Gastroesophageal sphincter (tissue), 4 donors: Measurements from ENCODE around the gene GABARAP. TPM values are rescaled to one million over a fixed set of nuclear protein-coding genes. Genes with fewer than 3 reads are reported as not detected.
A peak's percentile ranks its signal among the peaks of the same experiment; 100 is the strongest.

Experiments used
- ATAC-seq: fragments of 150-250 bp; one replicate; pipeline ENCODE4 v1.9.1; 2016; ENCODE audit warnings: mild to moderate bottlenecking, moderate library complexity
- H3K27ac ChIP-seq, 4 donors: fragments of 200-600 bp; sonication (generic) in 3 of 4; 1 replicate in 3 of 4; 2 replicates in 1 of 4; pipeline ENCODE4 v1.5.1; 2016 to 2019
- H3K27me3 ChIP-seq: fragments of 200-600 bp; sonication (generic); one replicate; pipeline ENCODE4 v1.5.1; 2019
- H3K36me3 ChIP-seq, 2 donors: fragments of 200-600 bp; sonication (generic); one replicate each; pipeline ENCODE4 v1.5.1; 2019; ENCODE audit warnings: control low read depth in 1 of 2
- H3K4me1 ChIP-seq, 3 donors: fragments of 200-600 bp; sonication (generic); 1 replicate in 2 of 3; 2 replicates in 1 of 3; pipeline ENCODE4 v1.5.1; 2016 to 2019; ENCODE audit warnings: control low read depth in 2 of 3
- H3K4me3 ChIP-seq, 2 donors: fragments of 200-600 bp; sonication (generic); one replicate each; pipeline ENCODE4 v1.5.1; 2019; ENCODE audit warnings: mild to moderate bottlenecking in 1 of 2, moderate library complexity in 1 of 2
- H3K9me3 ChIP-seq, 3 donors: fragments of 200-600 bp; sonication (generic); one replicate each; pipeline ENCODE4 v1.5.1; 2017 to 2019; ENCODE audit warnings: control low read depth in 2 of 3
- EP300 ChIP-seq: sonication (generic); formaldehyde crosslinking; IDR thresholded peaks from one replicate; pipeline ENCODE4 v1.6.1; 2017; ENCODE audit warnings: antibody characterized with exemption, mild to moderate bottlenecking
- POLR2A ChIP-seq, 2 donors: fragments of 450-650 bp; IDR thresholded peaks; one replicate each; pipeline ENCODE4 v1.6.1; 2017; ENCODE audit warnings: antibody characterized with exemption in 2 of 2, mild to moderate bottlenecking in 2 of 2, moderate library complexity in 1 of 2
- POLR2AphosphoS5 ChIP-seq: sonication (generic); formaldehyde crosslinking; IDR thresholded peaks from one replicate; pipeline ENCODE4 v1.6.1; 2017; ENCODE audit warnings: antibody characterized with exemption
- WGBS, 2 donors: methylation state at CpG; one replicate each; pipeline ENCODE4 v1.1.5; 2018; ENCODE audit warnings: low coverage in 1 of 2; 5-methylcytosine and 5-hydroxymethylcytosine counted together
- total RNA-seq, 4 donors: library from RNA; depleted of rRNA; stranded (reverse); fragments of >200 nt; gene quantifications; one replicate each; pipeline ENCODE4 v1.1.0, GENCODE V29; 2016
- TF ChIP-seq, protein P1 (sequence below), 4 experiments: fragments of 200-600 bp in 2 of 4; fragments of 450-650 bp in 2 of 4; sonication (generic) in 1 of 4; IDR thresholded peaks; one replicate each; pipeline ENCODE4 v1.5.1; 2017 to 2019; ENCODE audit warnings: antibody characterized with exemption in 4 of 4, mild to moderate bottlenecking in 2 of 4, moderate library complexity in 2 of 4

GABARAP gene
- 100 to 1,000 TPM; 289 to 437 (median 386) TPM for total RNA-seq

DNA sequence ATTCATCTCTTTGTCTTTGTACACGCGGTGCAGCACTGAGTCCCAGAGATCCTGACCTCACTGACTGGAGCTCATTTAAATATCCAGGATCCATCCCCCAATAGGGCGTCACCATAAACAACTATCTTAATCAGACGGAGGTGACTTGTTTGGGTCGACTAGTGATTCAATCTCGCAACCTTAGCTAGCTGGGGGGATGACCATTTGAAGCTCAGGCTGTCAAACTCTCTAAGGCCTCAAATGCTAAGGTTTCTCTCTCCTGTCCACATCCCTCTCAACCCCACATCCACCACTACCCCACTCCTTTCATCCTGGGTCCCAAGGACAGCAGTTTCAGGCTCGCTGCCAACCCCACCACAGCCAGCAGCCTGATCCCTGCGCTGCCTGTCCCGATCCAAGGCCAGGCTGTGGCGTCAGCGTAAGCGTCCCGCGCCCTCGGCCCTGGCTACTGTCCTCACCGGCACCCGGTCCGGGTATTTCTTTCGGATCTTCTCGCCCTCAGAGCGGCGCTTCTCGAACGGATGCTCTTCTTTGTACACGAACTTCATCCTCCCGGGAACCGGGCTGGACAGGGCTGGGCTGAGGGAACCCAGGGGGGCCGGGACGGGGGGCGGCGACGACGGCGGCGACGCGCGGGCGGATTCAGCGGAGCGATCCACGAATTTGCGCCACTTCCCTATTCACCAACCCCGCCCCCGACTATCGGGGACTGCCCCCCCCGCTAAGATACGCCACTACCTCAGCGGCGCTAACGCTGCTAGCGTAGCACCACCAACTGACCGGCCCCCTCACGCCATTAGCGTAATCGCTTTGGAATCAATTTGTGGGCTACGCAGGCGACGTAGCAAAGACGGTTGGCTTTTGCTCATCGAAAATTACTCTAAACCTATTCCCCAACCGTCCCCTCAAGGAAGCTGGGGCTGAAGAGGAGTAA is at the start of gene GABARAP:
GABARAP (minus strand) TSS at position 667 of the 934 bp plus-strand sequence; CDS start at position 548, 119 bp downstream.
- WGBS, 2 donors: 1 to 2% methylated on average over 4 to 23 of the region's 62 CpGs
- TF ChIP-seq POLR2AphosphoS5 (peak; percentile 49), POLR2A (IDR thresholded peaks at IDR 0.05) (peak; percentile 30 to 59), EP300 (no peak)
- TF ChIP-seq, protein P1, sequence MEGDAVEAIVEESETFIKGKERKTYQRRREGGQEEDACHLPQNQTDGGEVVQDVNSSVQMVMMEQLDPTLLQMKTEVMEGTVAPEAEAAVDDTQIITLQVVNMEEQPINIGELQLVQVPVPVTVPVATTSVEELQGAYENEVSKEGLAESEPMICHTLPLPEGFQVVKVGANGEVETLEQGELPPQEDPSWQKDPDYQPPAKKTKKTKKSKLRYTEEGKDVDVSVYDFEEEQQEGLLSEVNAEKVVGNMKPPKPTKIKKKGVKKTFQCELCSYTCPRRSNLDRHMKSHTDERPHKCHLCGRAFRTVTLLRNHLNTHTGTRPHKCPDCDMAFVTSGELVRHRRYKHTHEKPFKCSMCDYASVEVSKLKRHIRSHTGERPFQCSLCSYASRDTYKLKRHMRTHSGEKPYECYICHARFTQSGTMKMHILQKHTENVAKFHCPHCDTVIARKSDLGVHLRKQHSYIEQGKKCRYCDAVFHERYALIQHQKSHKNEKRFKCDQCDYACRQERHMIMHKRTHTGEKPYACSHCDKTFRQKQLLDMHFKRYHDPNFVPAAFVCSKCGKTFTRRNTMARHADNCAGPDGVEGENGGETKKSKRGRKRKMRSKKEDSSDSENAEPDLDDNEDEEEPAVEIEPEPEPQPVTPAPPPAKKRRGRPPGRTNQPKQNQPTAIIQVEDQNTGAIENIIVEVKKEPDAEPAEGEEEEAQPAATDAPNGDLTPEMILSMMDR (IDR thresholded peaks at IDR 0.05): peak in 1 of 4 experiments; percentile 12
- Histone ChIP-seq H3K27me3 (no peaks in the 10 kb centered on the region), H3K4me3 (peak within 1 kb of the TSS; percentile 78 to 87), H3K9me3 (no peaks in the 10 kb centered on the region), H3K27ac (peak within 1 kb of the TSS; percentile 80 to 98 (median 96)), H3K36me3 (peaks cover 0 to 50% of the 10 kb centered on the region in 2 donors), H3K4me1 (peaks cover 8 to 51% (median 28%) of the 10 kb centered on the region in 3 donors)
- ATAC-seq: peak; percentile 37

DNA sequence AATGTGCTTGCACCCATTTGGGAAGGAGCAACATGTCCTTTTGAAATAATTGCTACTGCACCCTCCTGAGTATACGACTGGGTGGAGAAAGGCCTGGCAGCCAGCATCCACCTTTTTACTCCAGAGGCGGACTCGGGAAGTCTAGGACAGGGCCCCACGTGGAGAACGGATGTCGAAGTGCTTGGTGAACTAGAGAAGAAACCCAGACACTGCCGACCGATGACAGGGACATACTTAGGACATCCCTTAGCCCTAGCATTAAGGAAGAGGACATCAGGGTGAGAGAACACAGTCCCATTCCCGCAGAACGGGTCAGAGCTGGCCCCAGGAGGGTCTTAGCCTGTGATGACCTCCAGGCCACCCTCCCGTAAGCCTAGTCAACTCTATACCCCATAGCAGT is 48.4 kb upstream of the GABARAP start:
- peak overlapping the region in 3 of 4 donors; percentile 83 to 98 (median 95) for H3K27ac ChIP-seq
- TF ChIP-seq, protein P1 (IDR thresholded peaks at IDR 0.05): no peak
- TF ChIP-seq EP300 (no peak), POLR2A (IDR thresholded peaks at IDR 0.05) (no peak), POLR2AphosphoS5 (no peak)
- no peak overlapping the region for H3K4me3 ChIP-seq
- H3K27me3 ChIP-seq: peaks cover 40% of the 10 kb centered on the region
- WGBS, 2 donors: 37 to 66% methylated on average over 6 of the region's 11 CpGs
- no peak for ATAC-seq
- H3K9me3 ChIP-seq: no peaks in the 10 kb centered on the region
- peaks cover 1 to 97% (median 31%) of the 10 kb centered on the region in 3 donors for H3K4me1 ChIP-seq
- H3K36me3 ChIP-seq: peaks cover 0 to 20% of the 10 kb centered on the region in 2 donors

- no peaks in the 10 kb centered on the region for H3K9me3 ChIP-seq
- H3K27me3 ChIP-seq: peaks cover 40% of the 10 kb centered on the region
- ATAC-seq: no peak
- 80% methylated on average over 1 of the region's 19 CpGs; no CpG with 5 or more reads in 1 of the 2 donors for WGBS, 2 donors
- H3K36me3 ChIP-seq: peaks cover 0 to 26% of the 10 kb centered on the region in 2 donors
- H3K4me3 ChIP-seq: no peak overlapping the region
- TF ChIP-seq EP300: no peak
- TF ChIP-seq POLR2AphosphoS5: no peak
- no peak for TF ChIP-seq POLR2A (IDR thresholded peaks at IDR 0.05)
- TF ChIP-seq, protein P1 (IDR thresholded peaks at IDR 0.05): no peak
- peaks cover 0 to 97% (median 27%) of the 10 kb centered on the region in 3 donors for H3K4me1 ChIP-seq
- peak overlapping the region in 3 of 4 donors; percentile 83 to 98 (median 95) for H3K27ac ChIP-seq
Observed at GRCh38 chr17:7290166-7290565, 47.9 kb upstream of the GABARAP start.

DNA sequence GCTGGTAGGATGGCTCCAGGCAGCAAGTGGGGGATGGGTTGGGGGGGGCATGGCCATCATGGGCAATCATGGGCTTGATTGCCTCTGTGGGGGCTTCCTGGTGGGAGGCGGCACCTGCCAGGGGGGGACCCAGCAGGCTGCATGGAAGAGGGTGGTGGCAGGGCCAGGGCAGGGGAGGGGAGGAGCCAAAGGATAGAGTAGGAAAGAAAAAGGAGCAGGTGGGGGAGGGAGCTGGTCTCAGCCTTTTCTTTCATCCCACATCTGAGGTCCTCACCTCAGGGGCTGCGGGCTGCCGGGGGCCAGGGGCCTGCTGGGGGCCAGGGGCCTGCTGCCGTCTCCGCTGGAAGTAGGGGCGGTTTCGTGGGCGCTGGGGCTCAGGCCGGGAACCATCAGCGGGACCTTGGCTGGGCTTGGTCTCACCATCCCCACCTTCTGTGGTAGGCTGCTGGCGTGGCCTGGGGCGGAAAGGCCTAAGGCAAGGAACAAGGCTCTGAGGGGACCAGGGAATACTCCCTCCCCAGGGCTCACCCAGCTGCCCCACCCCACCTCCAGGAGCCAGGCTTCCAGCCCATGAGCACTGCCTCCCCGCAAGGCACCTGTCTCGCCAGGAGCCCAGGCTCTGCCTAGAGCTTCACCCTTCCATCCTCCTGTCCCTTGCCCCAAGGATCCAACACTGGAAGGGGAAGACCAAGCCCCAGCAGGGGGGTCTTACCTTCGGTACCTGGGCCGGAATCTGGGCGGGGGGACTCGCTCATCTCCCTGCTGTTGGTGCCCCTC is 47.2 kb upstream of the GABARAP start:
- Histone ChIP-seq H3K36me3 (peaks cover 0 to 33% of the 10 kb centered on the region in 2 donors), H3K27ac (peak overlapping the region in 3 of 4 donors; percentile 83 to 98 (median 95)), H3K9me3 (no peaks in the 10 kb centered on the region), H3K4me1 (peaks cover 0 to 97% (median 27%) of the 10 kb centered on the region in 3 donors), H3K27me3 (peaks cover 34% of the 10 kb centered on the region), H3K4me3 (no peak overlapping the region)
- ATAC-seq: peak; percentile 6
- TF ChIP-seq, protein P1 (IDR thresholded peaks at IDR 0.05): no peak
- no peak for TF ChIP-seq EP300
- no peak for TF ChIP-seq POLR2A (IDR thresholded peaks at IDR 0.05)
- no peak for TF ChIP-seq POLR2AphosphoS5
- 67% methylated on average over 3 of the region's 18 CpGs; no CpG with 5 or more reads in 1 of the 2 donors for WGBS, 2 donors
